K562 (cell line): ENCODE results near the gene G6PC3. TPM values are rescaled to one million over a fixed set of nuclear protein-coding genes. Genes with fewer than 3 reads are reported as not detected.

ENCODE experiments used
- CBX2 ChIP-seq: fragments of 200-600 bp; sonication (generic); IDR thresholded peaks from one replicate; pipeline ENCODE4 v1.6.1; 2012; ENCODE audit warnings: mild to moderate bottlenecking, low read length, inconsistent platforms; ENCODE audit not compliant: insufficient read depth, poor library complexity, severe bottlenecking
- CREB1 ChIP-seq, 2 experiments: sonication (generic) in 1 of 2; formaldehyde crosslinking in 1 of 2; IDR thresholded peaks; 2 replicates each; pipeline versions ENCODE4 v1.6.1 to v1.8.0; 2012 to 2022; ENCODE audit warnings: inconsistent platforms in 1 of 2, mild to moderate bottlenecking in 1 of 2, missing genetic modification reagents in 1 of 2, moderate library complexity in 1 of 2
- ELF2 ChIP-seq: fragments of 250-450 bp; sonication (Bioruptor Pico); IDR thresholded peaks from 2 replicates; pipeline ENCODE4 v1.5.0; 2021; ENCODE audit warnings: mild to moderate bottlenecking
- GATAD2A ChIP-seq: fragments of 450-650 bp; IDR thresholded peaks from 2 replicates; pipeline ENCODE4 v1.6.1; 2017
- HDAC2 ChIP-seq: fragments of 450-650 bp; IDR thresholded peaks from 2 replicates; pipeline ENCODE4 v1.6.1; 2016; ENCODE audit warnings: mild to moderate bottlenecking
- HLTF ChIP-seq: fragments of 450-650 bp; IDR thresholded peaks from 2 replicates; pipeline ENCODE4 v1.6.1; 2016
- NFYB ChIP-seq: IDR thresholded peaks from 2 replicates; pipeline ENCODE4 v1.6.1; 2011; ENCODE audit warnings: mild to moderate bottlenecking, moderate library complexity; ENCODE audit not compliant: insufficient read length; ENCODE audit errors: extremely low read depth
- NR1H2 ChIP-seq: sonication (generic); formaldehyde crosslinking; IDR thresholded peaks from 2 replicates; pipeline ENCODE4 v1.4.0; 2020; ENCODE audit warnings: mild to moderate bottlenecking, missing genetic modification reagents
- NRF1 ChIP-seq, 2 experiments: fragments of 450-650 bp; IDR thresholded peaks in 1 of 2; conservative IDR thresholded peaks in 1 of 2; 2 replicates each; pipeline ENCODE4 v1.6.1; 2014; ENCODE audit warnings: mild to moderate bottlenecking in 2 of 2
- SMAD2 ChIP-seq: fragments of 150-350 bp; IDR thresholded peaks from 2 replicates; pipeline ENCODE4 v1.6.1; 2014; ENCODE audit warnings: low read depth, mild to moderate bottlenecking, low read length
- SMARCE1 ChIP-seq: fragments of 450-650 bp; IDR thresholded peaks from 2 replicates; pipeline ENCODE4 v1.7.1; 2016; ENCODE audit warnings: mild to moderate bottlenecking
- TAF1 ChIP-seq: IDR thresholded peaks from 2 replicates; pipeline ENCODE4 v1.6.1; 2011; ENCODE audit warnings: mild to moderate bottlenecking, low read length, moderate library complexity; ENCODE audit not compliant: insufficient read depth, control insufficient read depth, severe bottlenecking; ENCODE audit errors: extremely low read depth
- ZNF324 ChIP-seq: fragments of 250-450 bp; sonication (Bioruptor Pico); IDR thresholded peaks from 2 replicates; pipeline ENCODE4 v1.4.0; 2020; ENCODE audit warnings: mild to moderate bottlenecking
- ZNF766 ChIP-seq: fragments of 200-800 bp; sonication (Bioruptor generic); conservative IDR thresholded peaks from 2 replicates; pipeline ENCODE4 v1.6.1; 2016; ENCODE audit warnings: missing genetic modification characterization, missing compliant biosample characterization
- polyA plus RNA-seq, 8 experiments: library from polyadenylated mRNA; depleted of rRNA in 4 of 8; stranded (reverse) in 5 of 8; unstranded in 3 of 8; fragments of >200 nt; fragmentation: Nextera tagmentation in 2 of 8; fragmentation: Illumina TruSeq in 1 of 8; extraction: Ambion mirVana in 2 of 8; extraction: Trizol in 1 of 8; gene quantifications; 2 replicates each; pipeline versions ENCODE4 v1.2.1 to v1.2.3, GENCODE V29; 2011 to 2014; ENCODE audit warnings: inconsistent platforms in 1 of 8, missing spikeins in 1 of 8
- total RNA-seq, 7 experiments: library from RNA; depleted of rRNA in 6 of 7; stranded (reverse); fragments of >200 nt in 6 of 7; fragmentation: Illumina TruSeq in 2 of 7; extraction: Trizol in 2 of 7; gene quantifications; 2 replicates each; pipeline versions ENCODE4 v1.2.1 to v1.2.3, GENCODE V29; 2011 to 2021; ENCODE audit warnings: low replicate concordance in 1 of 7
- TF ChIP-seq, protein P1 (sequence below): fragments of 250-450 bp; sonication (Bioruptor Pico); IDR thresholded peaks from 2 replicates; pipeline ENCODE4 v1.8.0; 2021; ENCODE audit warnings: borderline replicate concordance, mild to moderate bottlenecking, moderate library complexity; ENCODE audit not compliant: poor library complexity, severe bottlenecking
- TF ChIP-seq, protein P2 (sequence below): sonication (generic); formaldehyde crosslinking; IDR thresholded peaks from 2 replicates; pipeline ENCODE4 v1.8.0; 2022; ENCODE audit warnings: mild to moderate bottlenecking, missing genetic modification reagents

G6PC3 gene
- total and polyA plus RNA-seq, 9 of the 15 experiments (the other 6 are each of a cell fraction or from before 2014, with no cell fraction given), result 10.4 to 57.8 (median 31.1) TPM

DNA sequence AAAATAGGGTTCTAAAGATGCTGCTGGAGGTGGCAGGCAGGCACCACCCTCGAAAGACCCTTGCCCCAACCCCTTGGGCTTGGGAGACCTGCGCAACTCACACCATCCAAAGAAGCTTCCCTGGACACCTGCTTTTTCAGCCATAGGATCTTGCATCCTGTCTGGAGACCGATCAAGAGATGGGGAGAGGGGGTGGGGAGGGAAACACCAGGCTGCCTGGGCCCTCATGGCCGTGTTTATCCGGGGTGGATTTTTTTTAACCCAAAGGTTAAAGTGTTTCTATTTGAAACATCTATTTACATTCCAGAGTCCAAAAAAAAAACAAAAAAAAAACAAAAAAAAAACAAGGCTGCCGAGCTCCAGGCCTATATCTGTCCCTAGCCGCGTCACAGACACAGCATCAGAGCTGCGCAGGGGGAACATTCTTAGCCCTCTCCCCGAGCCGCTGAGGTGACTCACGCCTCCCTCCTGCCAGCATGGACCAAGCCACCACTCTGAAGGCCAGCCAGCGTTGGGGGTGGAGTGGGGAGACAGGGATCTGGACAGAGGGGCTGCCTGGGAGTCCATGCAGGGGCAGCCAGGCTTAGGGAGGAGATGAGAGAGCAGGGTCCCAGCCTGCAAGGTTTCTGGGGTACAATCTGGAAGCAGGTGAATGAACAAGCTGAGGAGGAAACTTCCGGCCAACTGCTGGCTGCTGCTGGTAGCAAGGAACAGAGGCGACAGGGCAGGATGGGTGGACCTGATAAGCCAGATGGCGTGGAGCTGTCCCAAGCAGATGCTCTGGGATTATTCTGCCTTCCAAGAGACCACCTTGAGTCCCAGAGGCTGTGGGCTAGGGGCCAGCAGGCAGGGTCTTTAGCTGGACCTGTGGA is 38.1 kb downstream of the G6PC3 start (continued):
- TF ChIP-seq, protein P1, sequence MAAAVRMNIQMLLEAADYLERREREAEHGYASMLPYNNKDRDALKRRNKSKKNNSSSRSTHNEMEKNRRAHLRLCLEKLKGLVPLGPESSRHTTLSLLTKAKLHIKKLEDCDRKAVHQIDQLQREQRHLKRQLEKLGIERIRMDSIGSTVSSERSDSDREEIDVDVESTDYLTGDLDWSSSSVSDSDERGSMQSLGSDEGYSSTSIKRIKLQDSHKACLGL, result no peak
- TF ChIP-seq NR1H2 (CRISPR knock-in tag), result no peak
- no peak for TF ChIP-seq SMAD2
- 0 out of 2 replicates have a peak, but pooled peaks have one; percentile 16 for TF ChIP-seq HDAC2
- TF ChIP-seq CBX2, result no peak
- no peak for TF ChIP-seq HLTF
- peak; percentile 68; the same call in 1 of the 2 replicates for TF ChIP-seq CREB1 (IDR thresholded peaks at IDR 0.05)
- peak; percentile 40; the same call in 1 of the 2 replicates for TF ChIP-seq CREB1 (CRISPR knock-in tag; IDR thresholded peaks at IDR 0.05)
- no peak for TF ChIP-seq ELF2
- no peak for TF ChIP-seq ZNF766 (CRISPR knock-in tag)
- TF ChIP-seq NRF1 (conservative IDR thresholded peaks at IDR 0.05 in 1 of 2, IDR thresholded peaks at IDR 0.05 in 1 of 2), result peak; percentile 90 to 91
- TF ChIP-seq SMARCE1, result no peak
- TF ChIP-seq, protein P2, sequence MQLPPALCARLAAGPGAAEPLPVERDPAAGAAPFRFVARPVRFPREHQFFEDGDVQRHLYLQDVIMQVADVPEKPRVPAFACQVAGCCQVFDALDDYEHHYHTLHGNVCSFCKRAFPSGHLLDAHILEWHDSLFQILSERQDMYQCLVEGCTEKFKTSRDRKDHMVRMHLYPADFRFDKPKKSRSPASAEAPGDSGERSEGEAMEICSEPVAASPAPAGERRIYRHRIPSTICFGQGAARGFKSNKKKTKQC (CRISPR knock-in tag), result no peak
- no peak for TF ChIP-seq ZNF324 (CRISPR knock-in tag)
- no peak for TF ChIP-seq GATAD2A
- no peak for TF ChIP-seq TAF1
- TF ChIP-seq NFYB, result no peak
